ENCODE data around the gene RPL22.

Gene RPL22

DNA sequence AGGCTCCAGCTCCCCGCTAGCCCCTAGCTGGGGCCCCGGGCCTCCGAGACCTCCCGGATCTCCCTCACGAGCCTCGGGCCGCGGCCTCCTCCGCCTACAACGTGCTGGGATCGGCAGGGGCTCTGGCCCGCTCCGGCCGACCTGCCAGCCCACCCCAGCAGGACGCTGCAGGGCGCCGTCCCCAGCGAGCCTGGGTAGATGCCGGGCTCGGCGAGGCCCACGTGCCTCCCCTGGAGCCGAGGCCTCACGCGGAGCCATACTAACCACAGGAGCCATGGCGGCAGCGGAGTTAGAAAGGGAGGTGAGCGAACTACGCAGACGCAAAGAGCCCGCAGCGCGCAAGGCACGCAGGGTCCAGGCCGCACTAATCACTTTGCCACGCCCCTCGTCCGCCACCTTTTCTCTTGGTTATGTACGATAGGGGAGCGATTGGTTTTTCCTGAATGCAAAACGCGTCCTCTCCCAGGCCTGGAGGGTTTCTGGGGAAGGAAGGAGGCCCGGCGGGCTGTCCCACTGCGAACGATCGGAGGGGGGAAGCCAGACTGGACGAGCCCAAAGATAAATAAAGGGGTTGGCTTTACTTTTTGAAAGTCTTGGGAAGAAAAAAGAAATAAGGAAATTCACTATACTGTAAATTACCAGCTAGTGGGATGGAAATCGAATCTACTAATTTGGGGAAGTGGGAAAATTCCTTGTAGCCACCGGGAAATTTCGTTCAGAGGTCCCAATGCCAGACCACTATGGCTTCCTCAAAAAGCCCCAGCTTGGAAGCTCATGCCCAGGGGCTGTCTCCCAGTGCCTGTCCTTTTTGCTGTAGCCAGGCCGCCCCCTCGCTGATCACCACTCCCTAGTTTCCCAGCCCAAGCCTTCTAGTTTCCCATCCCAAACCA, at the start of gene RPL22:
TSS of gene RPL22 (minus strand) at position 298 of the 890 bp plus-strand sequence. CDS start at position 276, 22 bp downstream.
- Histone ChIP-seq H3K4me1 (ENCODE audit: control insufficient read depth in 2 of 2, insufficient read depth in 2 of 2, low read length in 2 of 2) (peaks cover 13% of the 10 kb centered on the region in 2 donors), H3K9me3 (ENCODE audit: control insufficient read depth in 2 of 2, low read length in 2 of 2) (no peaks in the 10 kb centered on the region), H3K27ac (ENCODE audit: low read depth in 2 of 2, low read length in 2 of 2) (peak within 1 kb of the TSS; percentile 69 to 72), H3K9ac (ENCODE audit: low read depth in 1 of 2, low read length in 2 of 2) (peak within 1 kb of the TSS; percentile 83 to 93), H3K27me3 (ENCODE audit: control insufficient read depth in 2 of 2, insufficient read depth in 2 of 2, low read length in 2 of 2) (no peaks in the 10 kb centered on the region), H3K36me3 (ENCODE audit: control insufficient read depth in 2 of 2, insufficient read depth in 2 of 2, low read length in 2 of 2) (peaks cover 4 to 9% of the 10 kb centered on the region in 2 donors), H3K4me3 (ENCODE audit: low read length in 2 of 2) (peak within 1 kb of the TSS; percentile 89)

DNA sequence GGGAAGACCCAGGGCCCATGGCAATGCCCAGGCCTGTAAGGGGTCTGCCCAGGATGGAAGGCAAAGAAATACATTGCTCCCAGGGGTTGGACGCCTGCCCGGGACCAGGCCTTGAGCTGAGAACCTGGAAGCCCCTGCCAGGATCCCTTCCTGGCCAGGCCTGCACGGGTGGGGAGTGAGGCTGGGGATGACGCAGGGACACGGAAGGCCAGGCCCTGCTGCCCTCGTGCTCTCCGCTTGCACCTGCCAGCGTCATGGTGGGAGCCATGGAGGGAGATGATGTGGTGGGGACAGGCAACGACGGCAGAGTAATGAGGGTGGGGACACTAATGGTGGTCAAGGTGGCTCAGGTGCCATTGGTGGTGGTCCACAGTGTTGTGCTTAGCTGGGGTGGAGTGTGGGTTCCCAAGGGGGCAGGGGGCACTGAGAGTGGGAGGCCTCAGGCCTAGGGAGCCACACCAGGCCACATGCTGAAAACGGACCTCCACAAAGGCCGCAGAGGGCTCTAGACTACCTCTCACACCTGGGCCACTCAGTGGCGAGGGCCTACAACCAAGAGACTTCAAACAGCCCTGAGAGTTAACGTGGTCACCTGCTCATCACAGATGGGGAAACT, 48.9 kb upstream of the RPL22 start:
- Histone ChIP-seq H3K9ac (ENCODE audit: low read depth in 1 of 2, low read length in 2 of 2) (no peak overlapping the region), H3K27ac (ENCODE audit: low read depth in 2 of 2, low read length in 2 of 2) (peak overlapping the region in 1 of 2 donors; percentile 44), H3K36me3 (ENCODE audit: control insufficient read depth in 2 of 2, insufficient read depth in 2 of 2, low read length in 2 of 2) (no peaks in the 10 kb centered on the region), H3K4me3 (ENCODE audit: low read length in 2 of 2) (no peak overlapping the region), H3K27me3 (ENCODE audit: control insufficient read depth in 2 of 2, insufficient read depth in 2 of 2, low read length in 2 of 2) (peaks cover 30 to 38% of the 10 kb centered on the region in 2 donors), H3K9me3 (ENCODE audit: control insufficient read depth in 2 of 2, low read length in 2 of 2) (no peaks in the 10 kb centered on the region), H3K4me1 (ENCODE audit: control insufficient read depth in 2 of 2, insufficient read depth in 2 of 2, low read length in 2 of 2) (peaks cover 13 to 14% of the 10 kb centered on the region in 2 donors)

GRCh38 chr1:6247651-6248050, 48.3 kb upstream of the RPL22 start:
- Histone ChIP-seq H3K9me3 (ENCODE audit: control insufficient read depth in 2 of 2, low read length in 2 of 2) (no peaks in the 10 kb centered on the region), H3K4me3 (ENCODE audit: low read length in 2 of 2) (no peak overlapping the region), H3K27ac (ENCODE audit: low read depth in 2 of 2, low read length in 2 of 2) (peak overlapping the region in 1 of 2 donors; percentile 16), H3K9ac (ENCODE audit: low read depth in 1 of 2, low read length in 2 of 2) (no peak overlapping the region), H3K27me3 (ENCODE audit: control insufficient read depth in 2 of 2, insufficient read depth in 2 of 2, low read length in 2 of 2) (peaks cover 36 to 44% of the 10 kb centered on the region in 2 donors), H3K36me3 (ENCODE audit: control insufficient read depth in 2 of 2, insufficient read depth in 2 of 2, low read length in 2 of 2) (no peaks in the 10 kb centered on the region), H3K4me1 (ENCODE audit: control insufficient read depth in 2 of 2, insufficient read depth in 2 of 2, low read length in 2 of 2) (peaks cover 13 to 14% of the 10 kb centered on the region in 2 donors)

GRCh38 chr1:6246497-6247467, 47.4 kb upstream of the RPL22 start:
- peak overlapping the region; percentile 1 to 47 for H3K9ac ChIP-seq (ENCODE audit: low read depth in 1 of 2, low read length in 2 of 2)
- peaks cover 13 to 14% of the 10 kb centered on the region in 2 donors for H3K4me1 ChIP-seq (ENCODE audit: control insufficient read depth in 2 of 2, insufficient read depth in 2 of 2, low read length in 2 of 2)
- H3K27me3 ChIP-seq (ENCODE audit: control insufficient read depth in 2 of 2, insufficient read depth in 2 of 2, low read length in 2 of 2): peaks cover 33 to 44% of the 10 kb centered on the region in 2 donors
- H3K9me3 ChIP-seq (ENCODE audit: control insufficient read depth in 2 of 2, low read length in 2 of 2): no peaks in the 10 kb centered on the region
- no peaks in the 10 kb centered on the region for H3K36me3 ChIP-seq (ENCODE audit: control insufficient read depth in 2 of 2, insufficient read depth in 2 of 2, low read length in 2 of 2)
- peak overlapping the region in 1 of 2 donors; percentile 29 for H3K27ac ChIP-seq (ENCODE audit: low read depth in 2 of 2, low read length in 2 of 2)
- no peak overlapping the region for H3K4me3 ChIP-seq (ENCODE audit: low read length in 2 of 2)

DNA sequence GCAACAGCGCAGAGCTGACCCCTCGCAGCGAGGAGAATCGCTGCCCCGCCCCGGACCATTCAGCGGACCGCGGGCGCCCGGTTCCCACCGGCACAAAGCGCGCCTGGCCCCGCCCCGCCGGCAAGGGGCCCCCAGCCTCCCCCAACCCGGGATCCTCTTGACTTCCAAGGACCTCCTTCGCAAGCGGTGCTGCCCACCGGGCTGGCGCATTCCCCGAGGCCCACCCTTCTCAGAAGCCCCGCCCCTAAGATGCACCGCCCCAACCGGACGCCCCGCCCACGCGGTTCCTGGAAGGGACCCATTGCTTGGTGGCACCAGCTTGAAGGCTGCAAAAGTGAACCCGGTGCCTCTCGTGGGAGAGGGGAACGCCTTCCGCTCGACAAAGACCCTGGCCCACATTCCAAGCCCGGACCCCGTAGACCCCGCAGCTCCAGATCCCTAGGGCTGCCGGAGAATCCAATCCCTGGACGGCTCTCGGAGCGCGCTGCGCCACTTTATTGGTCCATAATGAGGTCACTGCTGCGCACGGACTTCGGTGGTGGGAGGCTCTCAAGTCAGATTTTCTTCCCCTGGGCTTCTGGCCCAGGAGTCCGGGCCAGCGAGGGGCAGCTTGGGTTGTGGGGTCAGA, 46.6 kb upstream of the RPL22 start:
- peaks cover 13 to 14% of the 10 kb centered on the region in 2 donors for H3K4me1 ChIP-seq (ENCODE audit: control insufficient read depth in 2 of 2, insufficient read depth in 2 of 2, low read length in 2 of 2)
- H3K4me3 ChIP-seq (ENCODE audit: low read length in 2 of 2): no peak overlapping the region
- peaks cover 36 to 48% of the 10 kb centered on the region in 2 donors for H3K27me3 ChIP-seq (ENCODE audit: control insufficient read depth in 2 of 2, insufficient read depth in 2 of 2, low read length in 2 of 2)

GRCh38 chr1:6245086-6245868, 45.9 kb upstream of the RPL22 start:
- no peak overlapping the region for H3K4me3 ChIP-seq (ENCODE audit: low read length in 2 of 2)
- no peaks in the 10 kb centered on the region for H3K9me3 ChIP-seq (ENCODE audit: control insufficient read depth in 2 of 2, low read length in 2 of 2)
- no peaks in the 10 kb centered on the region for H3K36me3 ChIP-seq (ENCODE audit: control insufficient read depth in 2 of 2, insufficient read depth in 2 of 2, low read length in 2 of 2)
- peaks cover 13 to 14% of the 10 kb centered on the region in 2 donors for H3K4me1 ChIP-seq (ENCODE audit: control insufficient read depth in 2 of 2, insufficient read depth in 2 of 2, low read length in 2 of 2)
- H3K27ac ChIP-seq (ENCODE audit: low read depth in 2 of 2, low read length in 2 of 2): no peak overlapping the region
- no peak overlapping the region for H3K9ac ChIP-seq (ENCODE audit: low read depth in 1 of 2, low read length in 2 of 2)
- H3K27me3 ChIP-seq (ENCODE audit: control insufficient read depth in 2 of 2, insufficient read depth in 2 of 2, low read length in 2 of 2): peaks cover 37 to 49% of the 10 kb centered on the region in 2 donors

More for the DNA sequence above, 46.6 kb upstream of the RPL22 start:
- Histone ChIP-seq H3K27ac (ENCODE audit: low read depth in 2 of 2, low read length in 2 of 2) (no peak overlapping the region), H3K9ac (ENCODE audit: low read depth in 1 of 2, low read length in 2 of 2) (no peak overlapping the region), H3K36me3 (ENCODE audit: control insufficient read depth in 2 of 2, insufficient read depth in 2 of 2, low read length in 2 of 2) (no peaks in the 10 kb centered on the region), H3K9me3 (ENCODE audit: control insufficient read depth in 2 of 2, low read length in 2 of 2) (no peaks in the 10 kb centered on the region)

DNA sequence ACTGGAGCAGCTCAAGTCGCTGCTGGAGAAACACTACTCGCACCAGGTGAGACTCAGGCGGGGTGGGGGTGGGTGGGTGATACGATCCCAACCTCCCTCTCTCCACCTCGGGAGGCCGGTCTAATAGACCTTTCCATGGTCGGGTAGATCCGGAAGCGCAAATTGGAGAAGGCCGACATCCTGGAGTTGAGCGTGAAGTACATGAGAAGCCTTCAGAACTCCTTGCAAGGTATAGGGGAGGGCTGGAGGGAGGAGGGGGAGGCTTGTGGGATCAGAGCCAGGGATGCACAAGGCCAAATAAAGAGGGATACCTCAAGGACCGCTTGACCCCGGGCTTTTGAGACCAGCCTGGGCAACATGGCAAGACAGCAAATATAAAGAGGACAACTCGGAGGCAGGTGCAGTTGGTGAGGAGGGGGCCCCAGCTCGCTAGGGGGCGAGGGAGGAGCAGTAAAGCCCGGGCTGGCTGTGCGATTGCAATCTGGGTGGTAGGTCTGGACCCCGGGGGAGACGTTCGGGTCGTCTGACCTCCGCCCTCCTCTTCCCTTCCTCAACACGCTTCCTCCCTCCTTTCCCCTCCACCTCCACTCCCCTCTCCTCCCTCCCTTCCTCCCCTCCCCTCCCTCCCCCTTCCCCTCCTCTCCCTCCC, 45.1 kb upstream of the RPL22 start:
- peaks cover 34 to 50% of the 10 kb centered on the region in 2 donors for H3K27me3 ChIP-seq (ENCODE audit: control insufficient read depth in 2 of 2, insufficient read depth in 2 of 2, low read length in 2 of 2)

DNA sequence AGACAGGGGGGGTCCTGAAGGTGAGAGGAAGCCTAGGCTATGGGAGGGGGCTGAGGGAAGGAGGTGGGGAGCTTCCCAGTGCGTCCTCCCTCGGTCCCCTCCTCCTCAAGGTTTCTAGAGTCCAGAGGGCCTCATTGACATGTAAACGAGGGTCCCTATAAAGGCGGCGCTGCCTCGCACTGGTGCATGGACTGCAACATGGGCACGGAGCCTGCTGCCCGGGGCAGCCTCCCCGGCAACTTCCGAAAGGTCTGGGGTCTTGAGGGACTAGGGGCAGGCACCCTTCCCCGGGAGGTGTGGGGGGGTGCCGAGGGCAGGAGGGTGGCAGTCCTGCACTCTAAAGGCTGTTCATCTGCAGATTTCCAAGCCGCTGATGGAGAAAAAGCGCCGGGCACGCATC, 44.6 kb upstream of the RPL22 start, which contains the start of gene HES3:
TSS of gene HES3 (plus strand) at position 187 of the 400 bp plus-strand sequence. CDS start at position 374, 187 bp downstream.
- Histone ChIP-seq H3K4me1 (ENCODE audit: control insufficient read depth in 2 of 2, insufficient read depth in 2 of 2, low read length in 2 of 2) (peaks cover 8 to 11% of the 10 kb centered on the region in 2 donors), H3K27ac (ENCODE audit: low read depth in 2 of 2, low read length in 2 of 2) (no peak within 1 kb of the TSS), H3K4me3 (ENCODE audit: low read length in 2 of 2) (no peak within 1 kb of the TSS), H3K36me3 (ENCODE audit: control insufficient read depth in 2 of 2, insufficient read depth in 2 of 2, low read length in 2 of 2) (no peaks in the 10 kb centered on the region), H3K27me3 (ENCODE audit: control insufficient read depth in 2 of 2, insufficient read depth in 2 of 2, low read length in 2 of 2) (peaks cover 38 to 49% of the 10 kb centered on the region in 2 donors), H3K9ac (ENCODE audit: low read depth in 1 of 2, low read length in 2 of 2) (no peak within 1 kb of the TSS), H3K9me3 (ENCODE audit: control insufficient read depth in 2 of 2, low read length in 2 of 2) (no peaks in the 10 kb centered on the region)

More for the DNA sequence above, 45.1 kb upstream of the RPL22 start:
- Histone ChIP-seq H3K4me3 (ENCODE audit: low read length in 2 of 2) (no peak overlapping the region), H3K36me3 (ENCODE audit: control insufficient read depth in 2 of 2, insufficient read depth in 2 of 2, low read length in 2 of 2) (no peaks in the 10 kb centered on the region), H3K4me1 (ENCODE audit: control insufficient read depth in 2 of 2, insufficient read depth in 2 of 2, low read length in 2 of 2) (peaks cover 8 to 11% of the 10 kb centered on the region in 2 donors), H3K27ac (ENCODE audit: low read depth in 2 of 2, low read length in 2 of 2) (no peak overlapping the region), H3K9ac (ENCODE audit: low read depth in 1 of 2, low read length in 2 of 2) (no peak overlapping the region), H3K9me3 (ENCODE audit: control insufficient read depth in 2 of 2, low read length in 2 of 2) (no peaks in the 10 kb centered on the region)

All from mucosa of rectum (tissue), 2 donors.